PFSK-1 (cell line): ENCODE data around the gene ANO6.

ENCODE experiments used
- FOXP2 ChIP-seq: optimal IDR thresholded peaks from 2 replicates; pipeline ENCODE3; 2011; ENCODE audit warnings: borderline replicate concordance, control low read depth, inconsistent platforms; ENCODE audit not compliant: insufficient read depth; ENCODE audit errors: extremely low read length, extremely low read depth
- POLR2AphosphoS5 ChIP-seq: IDR thresholded peaks from 2 replicates; pipeline ENCODE4 v1.6.1; 2012; ENCODE audit warnings: low read depth, mild to moderate bottlenecking, control low read depth, low read length, moderate library complexity
- REST ChIP-seq, 2 experiments: IDR thresholded peaks; 2 replicates each; pipeline versions ENCODE4 v1.6.1 to v1.8.0; 2011 to 2012; ENCODE audit warnings: low read depth in 2 of 2, low read length in 2 of 2, control low read depth in 1 of 2, inconsistent platforms in 1 of 2, mild to moderate bottlenecking in 1 of 2, moderate library complexity in 1 of 2; ENCODE audit not compliant: insufficient read depth in 1 of 2
- SIN3A ChIP-seq: IDR thresholded peaks from 2 replicates; pipeline ENCODE4 v1.6.1; 2012; ENCODE audit warnings: mild to moderate bottlenecking, low read length, moderate library complexity, borderline replicate concordance; ENCODE audit not compliant: insufficient read depth
- TAF1 ChIP-seq: IDR thresholded peaks from 2 replicates; pipeline ENCODE4 v1.6.1; 2012; ENCODE audit warnings: low read length, control low read depth, borderline replicate concordance; ENCODE audit not compliant: insufficient read depth

ANO6 gene

GRCh38 chr12:45254254-45254653, 38.4 kb downstream of the ANO6 start:
- TF ChIP-seq FOXP2: no peak
- TF ChIP-seq REST (IDR thresholded peaks at IDR 0.05; ENCODE audit: insufficient read depth in 1 of 2, low read depth in 2 of 2, low read length in 2 of 2): no peak
- TF ChIP-seq TAF1: no peak
- no peak for TF ChIP-seq POLR2AphosphoS5
- TF ChIP-seq SIN3A: no peak

- TF ChIP-seq SIN3A: no peak
- no peak for TF ChIP-seq TAF1
Measured at GRCh38 chr12:45256721-45257120, 40.8 kb downstream of the ANO6 start.

GRCh38 chr12:45257185-45257930, 41.5 kb downstream of the ANO6 start:
- no peak for TF ChIP-seq POLR2AphosphoS5
- no peak for TF ChIP-seq REST (IDR thresholded peaks at IDR 0.05; ENCODE audit: insufficient read depth in 1 of 2, low read depth in 2 of 2, low read length in 2 of 2)
- no peak for TF ChIP-seq TAF1
- TF ChIP-seq FOXP2: no peak
- TF ChIP-seq SIN3A: no peak

GRCh38 chr12:45259675-45260074, 43.8 kb downstream of the ANO6 start:
- no peak for TF ChIP-seq SIN3A
- no peak for TF ChIP-seq FOXP2
- TF ChIP-seq TAF1: no peak
- no peak for TF ChIP-seq POLR2AphosphoS5
- no peak for TF ChIP-seq REST (IDR thresholded peaks at IDR 0.05; ENCODE audit: insufficient read depth in 1 of 2, low read depth in 2 of 2, low read length in 2 of 2)

- TF ChIP-seq POLR2AphosphoS5 (peak; percentile 38; the same call in 1 of the 2 replicates), SIN3A (peak; percentile 54; the same call in 1 of the 2 replicates), REST (IDR thresholded peaks at IDR 0.05; ENCODE audit: insufficient read depth in 1 of 2, low read depth in 2 of 2, low read length in 2 of 2) (peak in 1 of 2 experiments; percentile 58; a peak in 1 of 4 replicates), TAF1 (no peak; the same call in 1 of the 2 replicates)
Measured at GRCh38 chr12:45260104-45260815, 44.4 kb downstream of the ANO6 start.
